Head of caudate nucleus (tissue), 42 donors: Measurements from ENCODE around the gene MUC6.
"Not testable (repeated sequence)": the region's sequence is repeated elsewhere in the genome, so short reads cannot be mapped to it uniquely, and the experiment has no call there.

ENCODE experiments used
- DNase-seq, 42 donors: peaks; one replicate each; pipeline versions ENCODE4 v3.0.0 to v3.0.0-alpha.2; 2020 to 2021; ENCODE audit warnings: mixed read lengths in 7 of 42
- intact Hi-C: fragments of 100-400 bp; cut with DNase I; formaldehyde crosslinking; loops from one replicate; pipeline ENCODE4 v1.15.0; 2022

The MUC6 gene

GRCh38 chr11:1019321-1019910 lies 17.1 kb downstream of the MUC6 start:
- no peak for DNase-seq
- intact Hi-C loops, result no loop called here

- intact Hi-C loops, result no loop called here
- DNase-seq, result no peak
These were observed 18.4 kb downstream of the MUC6 start for GRCh38 chr11:1018091-1018490.

GRCh38 chr11:1017269-1018005 lies 19.1 kb downstream of the MUC6 start:
- DNase-seq, result peak in 1 of 42 donors; percentile 48
- intact Hi-C loops, result no loop called here

GRCh38 chr11:1016610-1017126 lies 19.9 kb downstream of the MUC6 start:
- intact Hi-C loops, DNase-seq: not testable (repeated sequence)

GRCh38 chr11:1015826-1016545 lies 20.5 kb downstream of the MUC6 start:
- DNase-seq, result no peak
- intact Hi-C loops, result no loop called here

- intact Hi-C loops, result no loop called here
- DNase-seq, result no peak
These were observed 21.5 kb downstream of the MUC6 start for GRCh38 chr11:1015064-1015463.

GRCh38 chr11:1014276-1014675 lies 22.2 kb downstream of the MUC6 start:
- intact Hi-C loops, result no loop called here
- no peak for DNase-seq

- DNase-seq, result no peak
- intact Hi-C loops, result no loop called here
These were observed 22.9 kb downstream of the MUC6 start for GRCh38 chr11:1013631-1013935.

- intact Hi-C loops, result no loop called here
- DNase-seq, result no peak
These were observed 23.5 kb downstream of the MUC6 start for GRCh38 chr11:1012740-1013630.

GRCh38 chr11:1012291-1012690 lies 24.2 kb downstream of the MUC6 start:
- DNase-seq, result no peak
- intact Hi-C loops, result no loop called here

- intact Hi-C loops, result no loop called here
- no peak for DNase-seq
These were observed 25.2 kb downstream of the MUC6 start for GRCh38 chr11:1011320-1011698.

- intact Hi-C loops, result no loop called here
- DNase-seq, result no peak
These were observed 25.8 kb downstream of the MUC6 start for GRCh38 chr11:1010551-1011319.

- intact Hi-C loops, result no loop called here
- no peak for DNase-seq
These were observed 26.5 kb downstream of the MUC6 start for GRCh38 chr11:1009991-1010390.

- DNase-seq, result no peak
- intact Hi-C loops, result no loop called here
These were observed 27.1 kb downstream of the MUC6 start for GRCh38 chr11:1009371-1009770.

GRCh38 chr11:1008803-1009145 lies 27.7 kb downstream of the MUC6 start:
- DNase-seq, result no peak
- intact Hi-C loops, result no loop called here

GRCh38 chr11:1008001-1008802 lies 28.3 kb downstream of the MUC6 start:
- intact Hi-C loops, result no loop called here
- no peak for DNase-seq

GRCh38 chr11:1007279-1007678 lies 29.2 kb downstream of the MUC6 start:
- intact Hi-C loops, result no loop called here

GRCh38 chr11:1006762-1007161 lies 29.8 kb downstream of the MUC6 start:
- peak in 41 of 42 donors; percentile 17 to 85 (median 63) for DNase-seq
- intact Hi-C loops, result no loop called here

More at GRCh38 chr11:1007279-1007678, 29.2 kb downstream of the MUC6 start:
- DNase-seq, result no peak
